Measurements from ENCODE around the gene CACNA1S.

DNA sequence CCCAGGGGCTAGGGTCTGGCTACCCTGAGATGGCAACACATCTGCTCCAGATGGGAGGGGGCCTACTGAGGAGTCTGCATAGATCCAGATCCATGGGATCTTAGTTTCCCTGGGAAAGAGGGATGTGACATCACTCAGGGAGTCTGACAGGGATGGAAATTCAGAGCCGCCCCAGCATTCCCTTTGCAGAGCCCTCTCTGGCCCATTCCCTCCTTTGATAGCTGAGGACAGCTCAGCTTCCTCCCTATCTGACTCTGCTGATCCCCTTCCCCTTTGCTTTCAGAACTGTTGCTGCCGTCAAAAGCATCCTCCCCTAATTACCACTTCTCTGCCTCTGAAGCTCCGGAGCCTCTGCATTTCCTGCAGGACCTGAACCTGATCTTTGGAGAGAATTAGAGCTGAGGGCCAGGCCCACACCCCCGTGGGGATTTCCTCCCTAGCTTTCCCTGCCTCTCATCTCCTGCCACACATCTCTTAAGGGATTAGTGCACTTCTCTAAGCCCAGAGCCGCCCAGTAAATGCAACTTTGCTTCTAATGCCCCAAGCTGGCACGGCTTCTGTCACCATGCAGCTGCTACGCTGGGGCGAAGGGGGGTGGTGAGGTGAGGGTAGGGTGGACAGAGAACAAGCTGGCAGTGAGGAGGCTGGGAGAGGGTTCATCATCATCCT lies 24.3 kb upstream of the CACNA1S start:
- TF ChIP-seq, protein P1, sequence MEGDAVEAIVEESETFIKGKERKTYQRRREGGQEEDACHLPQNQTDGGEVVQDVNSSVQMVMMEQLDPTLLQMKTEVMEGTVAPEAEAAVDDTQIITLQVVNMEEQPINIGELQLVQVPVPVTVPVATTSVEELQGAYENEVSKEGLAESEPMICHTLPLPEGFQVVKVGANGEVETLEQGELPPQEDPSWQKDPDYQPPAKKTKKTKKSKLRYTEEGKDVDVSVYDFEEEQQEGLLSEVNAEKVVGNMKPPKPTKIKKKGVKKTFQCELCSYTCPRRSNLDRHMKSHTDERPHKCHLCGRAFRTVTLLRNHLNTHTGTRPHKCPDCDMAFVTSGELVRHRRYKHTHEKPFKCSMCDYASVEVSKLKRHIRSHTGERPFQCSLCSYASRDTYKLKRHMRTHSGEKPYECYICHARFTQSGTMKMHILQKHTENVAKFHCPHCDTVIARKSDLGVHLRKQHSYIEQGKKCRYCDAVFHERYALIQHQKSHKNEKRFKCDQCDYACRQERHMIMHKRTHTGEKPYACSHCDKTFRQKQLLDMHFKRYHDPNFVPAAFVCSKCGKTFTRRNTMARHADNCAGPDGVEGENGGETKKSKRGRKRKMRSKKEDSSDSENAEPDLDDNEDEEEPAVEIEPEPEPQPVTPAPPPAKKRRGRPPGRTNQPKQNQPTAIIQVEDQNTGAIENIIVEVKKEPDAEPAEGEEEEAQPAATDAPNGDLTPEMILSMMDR (IDR thresholded peaks at IDR 0.05; ENCODE audit: low read depth, low read length), result no peak
- TF ChIP-seq EZH2phosphoT487 (IDR thresholded peaks at IDR 0.05; ENCODE audit: low read depth), result no peak
